BJ (cell line): Measurements from ENCODE around the gene TMEM121B. TPM values are rescaled to one million over a fixed set of nuclear protein-coding genes. Genes with fewer than 3 reads are reported as not detected.

Experiments
- CTCF ChIA-PET: fragments of 350-600 bp; formaldehyde crosslinking; extraction: SDS; loops from one replicate; lab custom pipeline; 2021; ENCODE audit warnings: antibody characterized with exemption, inconsistent platforms; lab: Yijun Ruan, JAX
- POLR2A ChIA-PET: fragments of 300-600 bp; sonication (Branson Sonifier 250); formaldehyde crosslinking; extraction: SDS; loops from one replicate; lab custom pipeline; 2021; ENCODE audit warnings: antibody characterized with exemption; lab: Charles Lee
- DNase-seq: peaks from one replicate; pipeline ENCODE4 v3.0.0-alpha.2; 2011; ENCODE audit warnings: low read depth
- H3K27me3 ChIP-seq: 2 replicates; pipeline ENCODE4 v1.6.0; 2011; ENCODE audit warnings: low read length; ENCODE audit not compliant: control insufficient read depth, insufficient read depth
- H3K36me3 ChIP-seq: 2 replicates; pipeline ENCODE4 v1.5.1; 2011; ENCODE audit warnings: low read length; ENCODE audit not compliant: control insufficient read depth, insufficient read depth
- H3K4me3 ChIP-seq: 2 replicates; pipeline ENCODE4 v1.5.1; 2011; ENCODE audit warnings: low read depth, mild to moderate bottlenecking, control low read depth, low read length
- polyA plus RNA-seq: library from polyadenylated mRNA; depleted of rRNA; stranded (reverse); fragments of >200 nt; gene quantifications from 2 replicates; pipeline ENCODE4 v1.2.3, GENCODE V29; 2011
- TF ChIP-seq, protein P1 (sequence below): IDR thresholded peaks from 2 replicates; pipeline ENCODE4 v1.5.1; 2011; ENCODE audit warnings: low read depth, mild to moderate bottlenecking, control low read depth, inconsistent platforms, low read length, moderate library complexity; ENCODE audit not compliant: insufficient read depth

TMEM121B gene
- polyA plus RNA-seq, 1 experiment = 0.04 TPM

DNA sequence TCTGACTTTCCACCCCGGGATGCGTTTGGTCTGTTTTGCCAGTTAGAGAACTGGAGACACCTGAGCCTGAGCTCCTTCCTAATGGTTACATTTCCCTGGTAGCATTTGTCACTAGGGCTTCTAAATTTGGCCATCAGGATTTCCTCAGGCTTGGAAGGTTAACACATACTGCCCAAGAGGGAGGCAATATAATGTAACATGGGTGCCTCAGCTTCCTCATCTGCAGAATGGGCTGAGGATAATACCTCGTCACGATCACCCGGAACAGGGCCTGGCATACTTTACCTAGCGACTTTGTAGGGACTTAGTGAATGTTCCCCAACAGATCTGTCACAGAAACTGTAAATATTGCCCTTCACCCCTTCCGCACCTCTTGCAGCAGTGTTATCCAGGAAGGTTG, 25.1 kb downstream of the TMEM121B start:
- TF ChIP-seq, protein P1, sequence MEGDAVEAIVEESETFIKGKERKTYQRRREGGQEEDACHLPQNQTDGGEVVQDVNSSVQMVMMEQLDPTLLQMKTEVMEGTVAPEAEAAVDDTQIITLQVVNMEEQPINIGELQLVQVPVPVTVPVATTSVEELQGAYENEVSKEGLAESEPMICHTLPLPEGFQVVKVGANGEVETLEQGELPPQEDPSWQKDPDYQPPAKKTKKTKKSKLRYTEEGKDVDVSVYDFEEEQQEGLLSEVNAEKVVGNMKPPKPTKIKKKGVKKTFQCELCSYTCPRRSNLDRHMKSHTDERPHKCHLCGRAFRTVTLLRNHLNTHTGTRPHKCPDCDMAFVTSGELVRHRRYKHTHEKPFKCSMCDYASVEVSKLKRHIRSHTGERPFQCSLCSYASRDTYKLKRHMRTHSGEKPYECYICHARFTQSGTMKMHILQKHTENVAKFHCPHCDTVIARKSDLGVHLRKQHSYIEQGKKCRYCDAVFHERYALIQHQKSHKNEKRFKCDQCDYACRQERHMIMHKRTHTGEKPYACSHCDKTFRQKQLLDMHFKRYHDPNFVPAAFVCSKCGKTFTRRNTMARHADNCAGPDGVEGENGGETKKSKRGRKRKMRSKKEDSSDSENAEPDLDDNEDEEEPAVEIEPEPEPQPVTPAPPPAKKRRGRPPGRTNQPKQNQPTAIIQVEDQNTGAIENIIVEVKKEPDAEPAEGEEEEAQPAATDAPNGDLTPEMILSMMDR = no peak
- ChIA-PET CTCF (interaction anchor here (0.7 to 2.1 kb wide), 5 partner anchors 12 to 97 kb away, joined by 3 to 5 read pairs (median 4); no protein-coding TSS in a partner anchor), POLR2A (no interaction called here)
- H3K27me3 ChIP-seq = no peaks in the 10 kb centered on the region
- H3K4me3 ChIP-seq = no peak overlapping the region
- no peak for DNase-seq
- H3K36me3 ChIP-seq = peaks cover 24% of the 10 kb centered on the region

DNA sequence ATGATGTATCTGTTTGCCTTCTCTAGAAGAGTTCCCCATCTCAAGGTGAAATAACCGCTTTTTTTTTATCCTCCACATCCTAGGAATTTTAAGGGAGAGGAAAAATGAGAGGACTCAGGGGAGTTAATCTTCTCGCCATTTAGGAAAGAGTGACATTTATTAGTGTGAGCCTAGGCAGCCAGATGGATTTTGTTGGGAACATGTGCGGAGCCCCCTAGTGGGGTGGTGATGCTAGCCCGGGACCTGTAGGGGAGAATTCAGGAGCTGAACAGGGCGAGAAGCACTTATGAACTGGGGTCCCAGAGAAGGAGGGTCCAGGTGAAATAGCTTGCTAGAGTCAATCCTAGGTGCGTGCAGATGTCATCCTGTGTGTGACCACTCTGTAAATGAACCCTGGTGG, 25.6 kb downstream of the TMEM121B start:
- DNase-seq = no peak

DNA sequence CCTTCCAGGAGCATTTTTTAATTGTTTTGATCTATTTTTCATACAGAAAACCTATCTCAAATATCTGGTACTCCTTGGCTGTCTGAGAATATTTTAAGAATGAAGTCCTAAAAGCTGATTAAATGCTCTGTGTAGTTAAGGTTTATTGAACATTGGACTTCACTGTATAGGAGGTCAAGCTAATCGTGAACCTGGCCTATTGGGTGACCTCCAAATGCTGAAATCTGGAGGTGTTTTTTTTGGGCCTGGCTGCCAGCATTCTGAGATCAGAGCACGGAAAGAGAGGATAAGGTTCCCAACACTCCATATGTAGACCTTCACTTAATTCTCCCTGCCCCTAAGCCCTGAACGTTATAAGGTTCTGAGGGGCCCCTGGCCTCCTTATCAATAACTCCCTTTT, 28.1 kb downstream of the TMEM121B start:
- ChIA-PET CTCF (interaction anchor here (0.6 to 2.1 kb wide), 5 partner anchors 10 to 79 kb away, joined by 3 to 11 read pairs (median 4); no protein-coding TSS in a partner anchor), POLR2A (no interaction called here)
- TF ChIP-seq, protein P1 = no peak
- no peak for DNase-seq
- H3K36me3 ChIP-seq = peaks cover 3% of the 10 kb centered on the region
- no peaks in the 10 kb centered on the region for H3K27me3 ChIP-seq
- H3K4me3 ChIP-seq = no peak overlapping the region

More for the DNA sequence above, 25.6 kb downstream of the TMEM121B start:
- CTCF ChIA-PET = interaction anchor here (0.5 to 2.1 kb wide), 8 partner anchors 12 to 97 kb away, joined by 3 to 5 read pairs (median 4); no protein-coding TSS in a partner anchor
- TF ChIP-seq, protein P1 = peak; percentile 47
- Histone ChIP-seq H3K4me3 (no peak overlapping the region), H3K36me3 (peaks cover 20% of the 10 kb centered on the region), H3K27me3 (no peaks in the 10 kb centered on the region)
- POLR2A ChIA-PET = no interaction called here

DNA sequence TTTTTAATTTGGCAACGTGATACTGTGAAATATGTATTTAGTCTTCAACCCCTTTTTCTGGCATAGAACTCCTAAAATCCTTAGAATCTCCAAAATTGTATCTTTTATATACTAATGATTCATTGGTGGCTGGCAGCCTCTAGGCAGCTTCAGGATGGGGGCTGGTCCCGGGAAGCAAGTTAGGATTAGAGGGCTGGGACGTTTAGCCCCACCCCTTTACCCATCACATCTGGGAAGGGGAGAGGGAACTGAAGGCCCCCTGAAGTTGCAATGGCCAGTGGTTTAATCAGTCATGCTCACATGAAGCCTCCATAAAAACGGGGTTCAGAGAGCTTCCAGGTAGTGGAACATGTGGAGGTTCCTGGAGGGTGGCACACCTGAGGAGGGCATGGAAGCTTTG, 29.3 kb downstream of the TMEM121B start:
- ChIA-PET CTCF (interaction anchor here (1.2 kb wide), 1 partner anchor 44 kb away, joined by 4 read pairs; no protein-coding TSS in a partner anchor), POLR2A (no interaction called here)
- no peaks in the 10 kb centered on the region for H3K36me3 ChIP-seq
- TF ChIP-seq, protein P1 = no peak
- DNase-seq = no peak
- no peak overlapping the region for H3K4me3 ChIP-seq
- H3K27me3 ChIP-seq = no peaks in the 10 kb centered on the region

DNA sequence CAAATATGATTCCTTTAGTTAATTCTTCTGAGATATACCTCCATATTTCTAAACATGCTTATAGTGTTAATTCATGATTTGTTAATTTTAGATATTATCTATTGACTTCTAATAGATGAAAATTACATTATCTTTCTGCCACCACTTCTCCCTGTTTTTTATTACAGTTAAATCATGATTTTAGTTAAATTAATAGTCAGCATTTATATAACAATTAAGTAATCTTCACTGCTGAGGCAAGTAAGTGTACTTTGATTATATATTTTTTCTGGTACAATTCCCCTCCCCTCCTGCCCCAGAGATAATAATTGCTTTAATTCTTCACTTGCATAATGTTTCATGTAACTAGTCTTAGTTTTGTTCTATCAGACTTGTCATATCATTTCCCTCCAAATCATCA, 30.6 kb downstream of the TMEM121B start:
- TF ChIP-seq, protein P1 = no peak
- POLR2A ChIA-PET = no interaction called here
- Histone ChIP-seq H3K36me3 (no peaks in the 10 kb centered on the region), H3K4me3 (no peak overlapping the region), H3K27me3 (no peaks in the 10 kb centered on the region)
- CTCF ChIA-PET = interaction anchor here (5.4 kb wide), 1 partner anchor 81 kb away, joined by 24 read pairs; no protein-coding TSS in a partner anchor
- no peak for DNase-seq
